ENCODE data around the gene ANKH.

Gene ANKH

GRCh38 chr5:14748180-14748900 is 123.2 kb downstream of the ANKH start:
- Histone ChIP-seq H3K36me3 (ENCODE audit: insufficient read depth, low read length) (no peaks in the 10 kb centered on the region), H3K9me3 (ENCODE audit: low read depth, low read length) (no peaks in the 10 kb centered on the region), H3K27ac (no peak overlapping the region), H3K4me3 (no peak overlapping the region), H3K9ac (ENCODE audit: insufficient read length) (no peak overlapping the region)
- no peak for DNase-seq (ENCODE audit: low read depth, low spot score)
- TF ChIP-seq POLR2AphosphoS5 (IDR thresholded peaks at IDR 0.05; ENCODE audit: borderline replicate concordance, low read depth, low read length) (no peak), EZH2 (IDR thresholded peaks at IDR 0.05) (no peak), FOXP2 (optimal IDR thresholded peaks at IDR 0.05; ENCODE audit: control extremely low read depth, extremely low read length, insufficient read depth) (no peak)

- TF ChIP-seq EZH2 (IDR thresholded peaks at IDR 0.05): no peak
- no peak for TF ChIP-seq POLR2AphosphoS5 (IDR thresholded peaks at IDR 0.05; ENCODE audit: borderline replicate concordance, low read depth, low read length)
- Histone ChIP-seq H3K9ac (ENCODE audit: insufficient read length) (no peak overlapping the region), H3K9me3 (ENCODE audit: low read depth, low read length) (no peaks in the 10 kb centered on the region), H3K4me3 (no peak overlapping the region), H3K36me3 (ENCODE audit: insufficient read depth, low read length) (no peaks in the 10 kb centered on the region), H3K27ac (no peak overlapping the region)
- DNase-seq (ENCODE audit: low read depth, low spot score): no peak
Measured at GRCh38 chr5:14745753-14746152, 125.8 kb downstream of the ANKH start.

- DNase-seq (ENCODE audit: low read depth, low spot score): no peak
- no peaks in the 10 kb centered on the region for H3K9me3 ChIP-seq (ENCODE audit: low read depth, low read length)
- H3K9ac ChIP-seq (ENCODE audit: insufficient read length): no peak overlapping the region
- TF ChIP-seq POLR2AphosphoS5 (IDR thresholded peaks at IDR 0.05; ENCODE audit: borderline replicate concordance, low read depth, low read length) (no peak), FOXP2 (optimal IDR thresholded peaks at IDR 0.05; ENCODE audit: control extremely low read depth, extremely low read length, insufficient read depth) (no peak), EZH2 (IDR thresholded peaks at IDR 0.05) (no peak)
- H3K36me3 ChIP-seq (ENCODE audit: insufficient read depth, low read length): no peaks in the 10 kb centered on the region
- no peak overlapping the region for H3K27ac ChIP-seq
- no peak overlapping the region for H3K4me3 ChIP-seq
Measured at GRCh38 chr5:14745188-14745563, 126.4 kb downstream of the ANKH start.

- no peak overlapping the region for H3K9ac ChIP-seq (ENCODE audit: insufficient read length)
- H3K27ac ChIP-seq: no peak overlapping the region
- H3K9me3 ChIP-seq (ENCODE audit: low read depth, low read length): no peaks in the 10 kb centered on the region
- no peak for DNase-seq (ENCODE audit: low read depth, low spot score)
- no peaks in the 10 kb centered on the region for H3K36me3 ChIP-seq (ENCODE audit: insufficient read depth, low read length)
- no peak overlapping the region for H3K4me3 ChIP-seq
- no peak for TF ChIP-seq POLR2AphosphoS5 (IDR thresholded peaks at IDR 0.05; ENCODE audit: borderline replicate concordance, low read depth, low read length)
- TF ChIP-seq FOXP2 (optimal IDR thresholded peaks at IDR 0.05; ENCODE audit: control extremely low read depth, extremely low read length, insufficient read depth): no peak
- no peak for TF ChIP-seq EZH2 (IDR thresholded peaks at IDR 0.05)
Measured at GRCh38 chr5:14744296-14745187, 127.0 kb downstream of the ANKH start.

- no peak for DNase-seq (ENCODE audit: low read depth, low spot score)
- Histone ChIP-seq H3K27ac (no peak overlapping the region), H3K36me3 (ENCODE audit: insufficient read depth, low read length) (no peaks in the 10 kb centered on the region), H3K9ac (ENCODE audit: insufficient read length) (no peak overlapping the region), H3K4me3 (no peak overlapping the region), H3K9me3 (ENCODE audit: low read depth, low read length) (no peaks in the 10 kb centered on the region)
- TF ChIP-seq FOXP2 (optimal IDR thresholded peaks at IDR 0.05; ENCODE audit: control extremely low read depth, extremely low read length, insufficient read depth) (no peak), POLR2AphosphoS5 (IDR thresholded peaks at IDR 0.05; ENCODE audit: borderline replicate concordance, low read depth, low read length) (no peak), EZH2 (IDR thresholded peaks at IDR 0.05) (no peak)
Measured at GRCh38 chr5:14743601-14744295, 127.8 kb downstream of the ANKH start.

GRCh38 chr5:14742498-14742897 is 129.1 kb downstream of the ANKH start:
- H3K9ac ChIP-seq (ENCODE audit: insufficient read length): no peak overlapping the region
- no peak for TF ChIP-seq POLR2AphosphoS5 (IDR thresholded peaks at IDR 0.05; ENCODE audit: borderline replicate concordance, low read depth, low read length)
- no peak for TF ChIP-seq EZH2 (IDR thresholded peaks at IDR 0.05)
- TF ChIP-seq FOXP2 (optimal IDR thresholded peaks at IDR 0.05; ENCODE audit: control extremely low read depth, extremely low read length, insufficient read depth): no peak
- no peaks in the 10 kb centered on the region for H3K36me3 ChIP-seq (ENCODE audit: insufficient read depth, low read length)
- H3K4me3 ChIP-seq: no peak overlapping the region
- H3K9me3 ChIP-seq (ENCODE audit: low read depth, low read length): no peaks in the 10 kb centered on the region
- H3K27ac ChIP-seq: no peak overlapping the region
- DNase-seq (ENCODE audit: low read depth, low spot score): no peak

GRCh38 chr5:14741801-14742440 is 129.7 kb downstream of the ANKH start:
- no peaks in the 10 kb centered on the region for H3K9me3 ChIP-seq (ENCODE audit: low read depth, low read length)
- no peak overlapping the region for H3K27ac ChIP-seq
- TF ChIP-seq POLR2AphosphoS5 (IDR thresholded peaks at IDR 0.05; ENCODE audit: borderline replicate concordance, low read depth, low read length): no peak
- no peak for TF ChIP-seq FOXP2 (optimal IDR thresholded peaks at IDR 0.05; ENCODE audit: control extremely low read depth, extremely low read length, insufficient read depth)
- no peak for TF ChIP-seq EZH2 (IDR thresholded peaks at IDR 0.05)
- no peak overlapping the region for H3K9ac ChIP-seq (ENCODE audit: insufficient read length)
- DNase-seq (ENCODE audit: low read depth, low spot score): no peak
- H3K4me3 ChIP-seq: no peak overlapping the region
- H3K36me3 ChIP-seq (ENCODE audit: insufficient read depth, low read length): no peaks in the 10 kb centered on the region

- no peaks in the 10 kb centered on the region for H3K9me3 ChIP-seq (ENCODE audit: low read depth, low read length)
- H3K36me3 ChIP-seq (ENCODE audit: insufficient read depth, low read length): no peaks in the 10 kb centered on the region
- no peak overlapping the region for H3K9ac ChIP-seq (ENCODE audit: insufficient read length)
- no peak overlapping the region for H3K4me3 ChIP-seq
- DNase-seq (ENCODE audit: low read depth, low spot score): no peak
- H3K27ac ChIP-seq: no peak overlapping the region
- TF ChIP-seq EZH2 (IDR thresholded peaks at IDR 0.05): no peak
- TF ChIP-seq FOXP2 (optimal IDR thresholded peaks at IDR 0.05; ENCODE audit: control extremely low read depth, extremely low read length, insufficient read depth): no peak
- no peak for TF ChIP-seq POLR2AphosphoS5 (IDR thresholded peaks at IDR 0.05; ENCODE audit: borderline replicate concordance, low read depth, low read length)
Measured at GRCh38 chr5:14741131-14741530, 130.4 kb downstream of the ANKH start.

Data from SK-N-MC (cell line).